H1 (cell line): ENCODE measurements around the gene CENPP. TPM values are rescaled to one million over a fixed set of nuclear protein-coding genes. Genes with fewer than 3 reads are reported as not detected.

Experiments used
- ASH2L ChIP-seq: fragments of 200-600, 300-600 bp; sonication (generic); IDR thresholded peaks from one replicate; pipeline ENCODE4 v1.7.1; 2017; ENCODE audit warnings: low read length
- CEBPB ChIP-seq: IDR thresholded peaks from 2 replicates; pipeline ENCODE4 v1.6.1; 2012; ENCODE audit warnings: low read depth, low read length
- E2F6 ChIP-seq: IDR thresholded peaks from 2 replicates; pipeline ENCODE4 v1.6.1; 2012; ENCODE audit warnings: inconsistent platforms
- HDAC6 ChIP-seq: IDR thresholded peaks from one replicate; pipeline ENCODE4 v1.7.1; 2012; ENCODE audit warnings: low read depth, mild to moderate bottlenecking, inconsistent platforms, low read length, moderate library complexity
- JUN ChIP-seq: IDR thresholded peaks from 2 replicates; pipeline ENCODE4 v1.6.1; 2011; ENCODE audit warnings: low read depth, mild to moderate bottlenecking, improper control_type of control experiment, low read length
- POU5F1 ChIP-seq: IDR thresholded peaks from 2 replicates; pipeline ENCODE4 v1.6.1; 2011; ENCODE audit warnings: low read depth, mild to moderate bottlenecking, low read length, moderate library complexity
- SRF ChIP-seq: IDR thresholded peaks from 2 replicates; pipeline ENCODE4 v1.6.1; 2011; ENCODE audit warnings: mild to moderate bottlenecking, low read depth, low read length, moderate library complexity
- TCF12 ChIP-seq: IDR thresholded peaks from 2 replicates; pipeline ENCODE4 v1.6.1; 2011; ENCODE audit warnings: low read depth, mild to moderate bottlenecking, low read length
- polyA plus RNA-seq, 7 experiments: library from polyadenylated mRNA; depleted of rRNA in 3 of 7; stranded (reverse) in 5 of 7; unstranded in 2 of 7; fragments of >200 nt in 5 of 7; fragments of 200-250 nt in 2 of 7; gene quantifications; 1 replicate in 5 of 7; 2 replicates in 1 of 7; 4 replicates in 1 of 7; pipeline versions ENCODE4 v1.2.1 to v1.2.3, GENCODE V29; 2011 to 2013; ENCODE audit warnings: missing spikeins in 2 of 7, mixed read lengths in 2 of 7
- total RNA-seq: library from RNA; stranded (reverse); fragmentation: NEBNext Ultra II Directional; extraction: Animal tissue kit (Norgen Biotek cat#: 25700); gene quantifications from 2 replicates; pipeline ENCODE4 v1.2.1, GENCODE V29; 2021

The CENPP gene
- total and polyA plus RNA-seq, 2 of the 8 experiments (the other 6 are each of a cell fraction or from before 2014, with no cell fraction given) = 2.7 to 10.8 TPM

GRCh38 chr9:92658176-92658575, 332.4 kb downstream of the CENPP start (continued):
- TF ChIP-seq HDAC6 (no peak), E2F6 (no peak), SRF (no peak), JUN (no peak), TCF12 (no peak), POU5F1 (no peak), CEBPB (no peak), ASH2L (no peak)
